HEK293 (cell line): ENCODE measurements around the gene EBP.

Experiments used
- CTCF ChIA-PET: fragments of 350-600 bp; formaldehyde crosslinking; extraction: SDS; loops from one replicate; lab custom pipeline; 2021; ENCODE audit warnings: antibody characterized with exemption; lab: Yijun Ruan, JAX
- POLR2A ChIA-PET: fragments of 300-600 bp; formaldehyde crosslinking; extraction: SDS; loops from one replicate; lab custom pipeline; 2020; ENCODE audit warnings: antibody characterized with exemption, inconsistent platforms; lab: Yijun Ruan, JAX
- H3K27ac ChIP-seq: fragments of 200-500 bp; sonication (Bioruptor generic); 2 replicates; pipeline ENCODE4 v1.5.1; 2014; ENCODE audit warnings: low read depth, low read length, control low read depth, inconsistent platforms; ENCODE audit errors: extremely low read depth
- H3K36me3 ChIP-seq, 2 experiments: fragments of 200-500 bp in 1 of 2; sonication (Bioruptor generic) in 1 of 2; 1 replicate in 1 of 2; 2 replicates in 1 of 2; pipeline ENCODE4 v1.5.1; 2014 to 2017; ENCODE audit warnings: inconsistent platforms in 2 of 2, low read length in 2 of 2; ENCODE audit not compliant: control insufficient read depth in 2 of 2, insufficient read depth in 1 of 2
- H3K4me1 ChIP-seq: fragments of 200-500 bp; sonication (Bioruptor generic); 2 replicates; pipeline ENCODE4 v1.5.1; 2014; ENCODE audit warnings: mild to moderate bottlenecking, low read length, inconsistent platforms; ENCODE audit not compliant: control insufficient read depth, insufficient read depth
- H3K4me3 ChIP-seq: 2 replicates; pipeline ENCODE4 v1.5.1; 2011; ENCODE audit warnings: low read depth, mild to moderate bottlenecking, control low read depth, low read length, moderate library complexity
- H3K9me3 ChIP-seq: fragments of 200-500 bp; sonication (Bioruptor generic); 2 replicates; pipeline ENCODE4 v1.5.1; 2014; ENCODE audit warnings: low read depth, low read length, inconsistent platforms; ENCODE audit not compliant: control insufficient read depth, insufficient read depth
- AEBP2 ChIP-seq: fragments of 450-650 bp; formaldehyde crosslinking; IDR thresholded peaks from 2 replicates; pipeline ENCODE4 v1.5.1; 2016; ENCODE audit warnings: missing biosample characterization, missing genetic modification characterization, borderline replicate concordance
- ATF2 ChIP-seq: fragments of 450-650 bp; formaldehyde crosslinking; IDR thresholded peaks from 2 replicates; pipeline ENCODE4 v1.5.1; 2016; ENCODE audit warnings: missing biosample characterization, missing genetic modification characterization, low read depth
- KLF16 ChIP-seq: fragments of 450-650 bp; formaldehyde crosslinking; IDR thresholded peaks from 2 replicates; pipeline ENCODE4 v1.5.1; 2017; ENCODE audit warnings: missing biosample characterization, missing genetic modification characterization
- MEIS1 ChIP-seq: sonication (generic); formaldehyde crosslinking; IDR thresholded peaks from 2 replicates; pipeline ENCODE4 v1.8.1; 2022; ENCODE audit warnings: missing genetic modification reagents, mild to moderate bottlenecking, borderline replicate concordance
- ZBTB11 ChIP-seq: fragments of 450-650 bp; formaldehyde crosslinking; conservative IDR thresholded peaks from 2 replicates; pipeline ENCODE4 v1.5.1; 2016; ENCODE audit warnings: low read depth, missing biosample characterization, missing genetic modification characterization
- ZNF121 ChIP-seq: fragments of 450-650 bp; formaldehyde crosslinking; IDR thresholded peaks from 2 replicates; pipeline ENCODE4 v1.5.1; 2016; ENCODE audit warnings: missing biosample characterization, missing genetic modification characterization
- ZNF140 ChIP-seq: fragments of 450-650 bp; formaldehyde crosslinking; IDR thresholded peaks from 2 replicates; pipeline ENCODE4 v1.5.1; 2016; ENCODE audit warnings: missing biosample characterization, missing genetic modification characterization
- ZNF19 ChIP-seq: fragments of 450-650 bp; formaldehyde crosslinking; IDR thresholded peaks from 2 replicates; pipeline ENCODE4; 2016; ENCODE audit warnings: missing biosample characterization, missing genetic modification characterization, low read depth
- ZNF292 ChIP-seq: fragments of 450-650 bp; formaldehyde crosslinking; IDR thresholded peaks from 2 replicates; pipeline ENCODE4 v1.5.1; 2016; ENCODE audit warnings: low read depth, missing biosample characterization, missing genetic modification characterization, borderline replicate concordance
- ZNF48 ChIP-seq: fragments of 450-650 bp; formaldehyde crosslinking; IDR thresholded peaks from 2 replicates; pipeline ENCODE4 v1.5.1; 2016; ENCODE audit warnings: missing biosample characterization, missing genetic modification characterization
- ZNF544 ChIP-seq: fragments of 450-650 bp; formaldehyde crosslinking; IDR thresholded peaks from 2 replicates; pipeline ENCODE4 v1.5.0; 2017; ENCODE audit warnings: missing biosample characterization, missing genetic modification characterization
- ZNF660 ChIP-seq: fragments of 450-650 bp; IDR thresholded peaks from 2 replicates; pipeline ENCODE4 v1.5.1; 2018; ENCODE audit warnings: missing biosample characterization, mild to moderate bottlenecking, missing genetic modification characterization
- ZNF777 ChIP-seq: fragments of 450-650 bp; formaldehyde crosslinking; IDR thresholded peaks from 2 replicates; pipeline ENCODE4 v1.5.1; 2017; ENCODE audit warnings: missing biosample characterization, missing genetic modification characterization, borderline replicate concordance
- ZNF785 ChIP-seq: fragments of 450-650 bp; formaldehyde crosslinking; IDR thresholded peaks from 2 replicates; pipeline ENCODE4 v1.5.1; 2016; ENCODE audit warnings: missing biosample characterization, missing genetic modification characterization
- ZNF792 ChIP-seq: fragments of 450-650 bp; formaldehyde crosslinking; IDR thresholded peaks from 2 replicates; pipeline ENCODE4 v1.5.1; 2016; ENCODE audit warnings: missing biosample characterization, missing genetic modification characterization
- ZSCAN16 ChIP-seq: fragments of 450-650 bp; formaldehyde crosslinking; IDR thresholded peaks from 2 replicates; pipeline ENCODE4 v1.5.1; 2016; ENCODE audit warnings: missing biosample characterization, missing genetic modification characterization
- ZSCAN30 ChIP-seq: fragments of 450-650 bp; IDR thresholded peaks from 2 replicates; pipeline ENCODE4 v1.5.1; 2018; ENCODE audit warnings: missing biosample characterization, mild to moderate bottlenecking, missing genetic modification characterization, moderate library complexity
- TF ChIP-seq, protein P1 (sequence below): fragments of 450-650 bp; formaldehyde crosslinking; IDR thresholded peaks from 2 replicates; pipeline ENCODE4 v1.5.1; 2017; ENCODE audit warnings: missing biosample characterization, missing genetic modification characterization
- TF ChIP-seq, protein P2 (sequence below): fragments of 450-650 bp; formaldehyde crosslinking; IDR thresholded peaks from 2 replicates; pipeline ENCODE4 v1.5.1; 2016; ENCODE audit warnings: missing biosample characterization, missing genetic modification characterization

The EBP gene

DNA sequence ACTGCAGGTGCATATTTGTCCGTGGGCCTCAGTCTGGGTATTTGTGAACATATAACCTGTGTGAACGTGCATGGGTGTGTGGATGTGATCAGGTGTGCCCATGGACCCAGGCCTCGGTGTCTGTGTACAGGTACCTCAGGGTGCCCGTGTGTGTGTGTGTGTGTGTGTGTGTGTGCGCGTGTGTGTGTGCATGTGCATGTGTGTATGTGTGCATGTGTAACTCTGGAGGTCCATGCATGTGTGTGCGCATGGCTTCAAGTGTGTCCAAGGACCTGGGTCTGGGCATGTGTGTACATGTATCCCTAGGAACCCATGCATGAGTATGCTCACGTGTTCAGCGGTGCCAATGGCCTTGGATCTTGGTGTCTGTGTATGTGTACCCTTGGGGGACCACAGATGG is 29.8 kb upstream of the EBP start:
- H3K4me3 ChIP-seq, result no peak overlapping the region
- no peak for TF ChIP-seq ZBTB11 (tag by site-specific recombination)
- TF ChIP-seq, protein P1, sequence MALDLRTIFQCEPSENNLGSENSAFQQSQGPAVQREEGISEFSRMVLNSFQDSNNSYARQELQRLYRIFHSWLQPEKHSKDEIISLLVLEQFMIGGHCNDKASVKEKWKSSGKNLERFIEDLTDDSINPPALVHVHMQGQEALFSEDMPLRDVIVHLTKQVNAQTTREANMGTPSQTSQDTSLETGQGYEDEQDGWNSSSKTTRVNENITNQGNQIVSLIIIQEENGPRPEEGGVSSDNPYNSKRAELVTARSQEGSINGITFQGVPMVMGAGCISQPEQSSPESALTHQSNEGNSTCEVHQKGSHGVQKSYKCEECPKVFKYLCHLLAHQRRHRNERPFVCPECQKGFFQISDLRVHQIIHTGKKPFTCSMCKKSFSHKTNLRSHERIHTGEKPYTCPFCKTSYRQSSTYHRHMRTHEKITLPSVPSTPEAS, result peak; percentile 90
- TF ChIP-seq, all 188 proteins: peak for 1
- POLR2A ChIA-PET, result no interaction called here
- no peaks in the 10 kb centered on the region for H3K4me1 ChIP-seq
- H3K36me3 ChIP-seq, result peaks cover 0 to 7% of the 10 kb centered on the region in 2 experiments; a peak in 1 of 3 replicates
- H3K27ac ChIP-seq, result no peak overlapping the region
- CTCF ChIA-PET, result interaction anchor here (0.7 kb wide), 1 partner anchor 1592 kb away, joined by 3 read pairs; no protein-coding TSS in a partner anchor
- no peaks in the 10 kb centered on the region for H3K9me3 ChIP-seq

DNA sequence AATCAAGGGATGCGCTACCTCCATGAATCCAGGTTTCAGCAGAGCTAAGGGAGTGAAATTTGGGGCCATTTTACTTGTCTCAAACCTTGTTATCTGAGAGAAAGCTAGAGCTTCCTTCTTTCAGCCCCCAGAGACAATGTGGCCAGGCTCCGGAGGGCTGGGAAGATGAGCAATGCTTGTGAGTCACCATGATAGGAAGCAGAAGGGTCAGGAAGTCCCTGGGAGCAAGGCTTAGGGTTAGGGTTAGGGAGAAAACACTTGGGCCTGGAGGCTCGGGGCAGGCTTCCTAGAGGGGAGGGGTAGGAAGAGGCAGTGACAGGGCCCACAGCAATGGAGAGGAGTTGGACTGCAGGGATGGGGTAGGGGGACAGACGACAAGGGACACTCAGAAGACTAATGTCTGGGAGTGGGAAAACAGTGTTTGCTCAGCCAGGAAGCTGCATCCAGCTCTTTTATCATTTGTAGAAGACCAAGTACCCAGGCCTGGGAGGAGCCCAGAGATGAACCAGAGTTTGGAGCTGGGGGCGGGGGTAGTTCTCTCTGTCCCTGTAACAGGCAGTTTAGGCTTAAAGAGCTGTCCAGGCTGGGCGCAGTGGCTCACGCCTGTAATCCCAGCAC is 29.2 kb upstream of the EBP start:
- no peaks in the 10 kb centered on the region for H3K4me1 ChIP-seq
- H3K36me3 ChIP-seq, result peaks cover 0 to 3% of the 10 kb centered on the region in 2 experiments; a peak in 1 of 3 replicates
- TF ChIP-seq ZNF777 (tag by site-specific recombination) (no peak), ZNF140 (no peak), ATF2 (no peak), ZNF785 (tag by site-specific recombination) (no peak), KLF16 (no peak), ZSCAN16 (tag by site-specific recombination) (no peak), ZNF121 (tag by site-specific recombination) (no peak), MEIS1 (CRISPR knock-in tag) (no peak), AEBP2 (tag by site-specific recombination) (no peak), ZNF19 (tag by site-specific recombination) (no peak), ZNF660 (no peak), ZNF48 (tag by site-specific recombination) (no peak), ZNF544 (tag by site-specific recombination) (no peak), ZNF792 (no peak), ZNF292 (tag by site-specific recombination) (no peak), ZSCAN30 (tag by site-specific recombination) (no peak)
- TF ChIP-seq, protein P2, sequence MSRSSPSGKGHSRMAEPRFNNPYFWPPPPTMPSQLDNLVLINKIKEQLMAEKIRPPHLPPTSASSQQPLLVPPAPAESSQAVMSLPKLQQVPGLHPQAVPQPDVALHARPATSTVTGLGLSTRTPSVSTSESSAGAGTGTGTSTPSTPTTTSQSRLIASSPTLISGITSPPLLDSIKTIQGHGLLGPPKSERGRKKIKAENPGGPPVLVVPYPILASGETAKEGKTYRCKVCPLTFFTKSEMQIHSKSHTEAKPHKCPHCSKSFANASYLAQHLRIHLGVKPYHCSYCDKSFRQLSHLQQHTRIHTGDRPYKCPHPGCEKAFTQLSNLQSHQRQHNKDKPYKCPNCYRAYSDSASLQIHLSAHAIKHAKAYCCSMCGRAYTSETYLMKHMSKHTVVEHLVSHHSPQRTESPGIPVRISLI (tag by site-specific recombination), result no peak
- H3K9me3 ChIP-seq, result no peaks in the 10 kb centered on the region
- H3K27ac ChIP-seq, result no peak overlapping the region
- H3K4me3 ChIP-seq, result no peak overlapping the region
- POLR2A ChIA-PET, result no interaction called here
- CTCF ChIA-PET, result interaction anchor here (0.7 to 1.7 kb wide), 2 partner anchors 408 to 1592 kb away, joined by 3 to 5 read pairs; no protein-coding TSS in a partner anchor
